Measurements from ENCODE around the gene KIF6.

DNA sequence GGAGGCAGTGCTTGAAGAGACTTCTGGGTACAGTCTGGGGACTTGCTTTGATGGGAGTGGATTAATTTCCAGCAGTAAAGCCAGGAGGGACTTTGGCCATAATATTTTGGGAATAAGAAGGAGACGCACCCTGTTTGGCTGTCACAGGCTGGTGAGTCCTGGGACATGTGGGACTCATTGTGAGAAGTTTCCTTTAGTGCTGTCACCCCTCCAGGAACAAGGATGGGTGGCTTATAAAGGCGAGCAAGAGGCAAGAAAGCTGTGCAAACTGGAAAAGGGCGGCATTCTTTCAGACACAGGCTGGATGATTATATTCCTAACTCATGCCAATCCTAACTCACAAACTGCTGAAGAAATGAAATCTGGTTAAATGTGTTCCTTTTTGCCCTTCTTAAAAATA, 325.2 kb downstream of the KIF6 start:
- TF ChIP-seq EP300 (IDR thresholded peaks at IDR 0.05) (no peak), MYC (IDR thresholded peaks at IDR 0.05; ENCODE audit: borderline replicate concordance, low read length) (no peak), NR3C1 (IDR thresholded peaks at IDR 0.05) (no peak), PHF8 (IDR thresholded peaks at IDR 0.05; ENCODE audit: borderline replicate concordance, low read depth) (no peak), JUN (IDR thresholded peaks at IDR 0.05) (no peak), RNF2 (IDR thresholded peaks at IDR 0.05; ENCODE audit: borderline replicate concordance, low read depth) (no peak), ESRRA (IDR thresholded peaks at IDR 0.05; ENCODE audit: borderline replicate concordance, low read length) (no peak), HDAC2 (IDR thresholded peaks at IDR 0.05) (no peak), EHMT2 (IDR thresholded peaks at IDR 0.05; ENCODE audit: low read depth) (no peak), RFX5 (IDR thresholded peaks at IDR 0.05) (no peak), POLR2A (IDR thresholded peaks at IDR 0.05; ENCODE audit: low read length) (no peak), ZNF302 (CRISPR knock-in tag; IDR thresholded peaks at IDR 0.05) (no peak)
- TF ChIP-seq, protein P1, sequence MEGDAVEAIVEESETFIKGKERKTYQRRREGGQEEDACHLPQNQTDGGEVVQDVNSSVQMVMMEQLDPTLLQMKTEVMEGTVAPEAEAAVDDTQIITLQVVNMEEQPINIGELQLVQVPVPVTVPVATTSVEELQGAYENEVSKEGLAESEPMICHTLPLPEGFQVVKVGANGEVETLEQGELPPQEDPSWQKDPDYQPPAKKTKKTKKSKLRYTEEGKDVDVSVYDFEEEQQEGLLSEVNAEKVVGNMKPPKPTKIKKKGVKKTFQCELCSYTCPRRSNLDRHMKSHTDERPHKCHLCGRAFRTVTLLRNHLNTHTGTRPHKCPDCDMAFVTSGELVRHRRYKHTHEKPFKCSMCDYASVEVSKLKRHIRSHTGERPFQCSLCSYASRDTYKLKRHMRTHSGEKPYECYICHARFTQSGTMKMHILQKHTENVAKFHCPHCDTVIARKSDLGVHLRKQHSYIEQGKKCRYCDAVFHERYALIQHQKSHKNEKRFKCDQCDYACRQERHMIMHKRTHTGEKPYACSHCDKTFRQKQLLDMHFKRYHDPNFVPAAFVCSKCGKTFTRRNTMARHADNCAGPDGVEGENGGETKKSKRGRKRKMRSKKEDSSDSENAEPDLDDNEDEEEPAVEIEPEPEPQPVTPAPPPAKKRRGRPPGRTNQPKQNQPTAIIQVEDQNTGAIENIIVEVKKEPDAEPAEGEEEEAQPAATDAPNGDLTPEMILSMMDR (IDR thresholded peaks at IDR 0.05), result no peak
- TF ChIP-seq, protein P2, sequence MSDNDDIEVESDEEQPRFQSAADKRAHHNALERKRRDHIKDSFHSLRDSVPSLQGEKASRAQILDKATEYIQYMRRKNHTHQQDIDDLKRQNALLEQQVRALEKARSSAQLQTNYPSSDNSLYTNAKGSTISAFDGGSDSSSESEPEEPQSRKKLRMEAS (IDR thresholded peaks at IDR 0.05), result no peak

Data from A549 (cell line).